Testis (tissue), 5 donors: ENCODE measurements around the gene MAP3K7CL. TPM values are rescaled to one million over a fixed set of nuclear protein-coding genes. Genes with fewer than 3 reads are reported as not detected.

ENCODE experiments used
- DNase-seq: peaks from one replicate; pipeline ENCODE4 v3.0.0-alpha.2; 2019
- H3K27ac ChIP-seq, 2 donors: fragments of 200-600 bp; sonication (generic); one replicate each; pipeline ENCODE4 v1.5.1; 2019
- H3K27me3 ChIP-seq: fragments of 200-600 bp; sonication (generic); one replicate; pipeline ENCODE4 v1.5.1; 2019
- H3K36me3 ChIP-seq: fragments of 200-600 bp; sonication (generic); one replicate; pipeline ENCODE4 v1.5.1; 2017; ENCODE audit warnings: low read depth; ENCODE audit errors: missing control alignments
- H3K4me1 ChIP-seq: fragments of 200-600 bp; sonication (generic); one replicate; pipeline ENCODE4 v1.5.1; 2019
- H3K4me3 ChIP-seq, 2 donors: fragments of 200-600 bp; sonication (generic); one replicate each; pipeline ENCODE4 v1.5.1; 2017 to 2019
- H3K9me3 ChIP-seq: fragments of 200-600 bp; sonication (generic); one replicate; pipeline ENCODE4 v1.5.1; 2017
- POLR2A ChIP-seq: fragments of 450-650 bp; IDR thresholded peaks from one replicate; pipeline ENCODE4 v1.6.1; 2017; ENCODE audit warnings: antibody characterized with exemption, mild to moderate bottlenecking, moderate library complexity
- WGBS, 2 donors: methylation state at CpG; one replicate each; pipeline ENCODE4 v1.1.5; 2018; 5-methylcytosine and 5-hydroxymethylcytosine counted together
- intact Hi-C: fragments of 100-400 bp; cut with DNase I; formaldehyde crosslinking; loops from one replicate; pipeline ENCODE4 v1.15.1; 2023; ENCODE audit warnings: low total_unique reads
- long read RNA-seq, 2 donors: transcript quantifications; one replicate each; lab custom pipeline, GENCODE V29; 2026
- polyA plus RNA-seq: library from polyadenylated mRNA; stranded (reverse); fragments of 350-450 nt; fragmentation: Illumina TruSeq; extraction: RNeasy Lipid Tissue Mini Kit (QIAGEN cat#74804); gene quantifications from one replicate; pipeline ENCODE4 v1.2.3, GENCODE V29; 2014; ENCODE audit warnings: low read depth, low replicate concordance; ENCODE audit not compliant: insufficient read depth
- total RNA-seq, 2 donors: library from RNA; depleted of rRNA; stranded (reverse); fragments of >200 nt; gene quantifications; one replicate each; pipeline ENCODE4 v1.2.3, GENCODE V29; 2016
- TF ChIP-seq, protein P1 (sequence below), 3 experiments: fragments of 450-650 bp in 2 of 3; fragments of 200-600 bp in 1 of 3; sonication (generic) in 1 of 3; IDR thresholded peaks; one replicate each; pipeline ENCODE4 v1.5.1; 2016 to 2019; ENCODE audit warnings: antibody characterized with exemption in 3 of 3, mild to moderate bottlenecking in 2 of 3, moderate library complexity in 1 of 3

MAP3K7CL gene
- total RNA-seq = 10 to 100 TPM; 15.3 to 16.1 TPM
- 9.9 TPM for polyA plus RNA-seq
- long read RNA-seq, donor 1, partial matches to known transcripts = 0 of 1 reads
- long read RNA-seq, donor 1, other reads (novel, unspliced or antisense) = 0 of 1 reads
- long read RNA-seq, donor 2 = 0 reads

- no peaks in the 10 kb centered on the region for H3K4me1 ChIP-seq
- no peaks in the 10 kb centered on the region for H3K36me3 ChIP-seq
- WGBS, 2 donors = 77 to 89% methylated on average over 12 of the region's 12 CpGs
- H3K9me3 ChIP-seq = no peaks in the 10 kb centered on the region
- no peak for DNase-seq
- intact Hi-C loops = no loop called here
- no peak within 1 kb of the TSS for H3K27ac ChIP-seq
- H3K27me3 ChIP-seq = no peaks in the 10 kb centered on the region
- H3K4me3 ChIP-seq = no peak within 1 kb of the TSS
- TF ChIP-seq POLR2A = no peak
- TF ChIP-seq, protein P1, sequence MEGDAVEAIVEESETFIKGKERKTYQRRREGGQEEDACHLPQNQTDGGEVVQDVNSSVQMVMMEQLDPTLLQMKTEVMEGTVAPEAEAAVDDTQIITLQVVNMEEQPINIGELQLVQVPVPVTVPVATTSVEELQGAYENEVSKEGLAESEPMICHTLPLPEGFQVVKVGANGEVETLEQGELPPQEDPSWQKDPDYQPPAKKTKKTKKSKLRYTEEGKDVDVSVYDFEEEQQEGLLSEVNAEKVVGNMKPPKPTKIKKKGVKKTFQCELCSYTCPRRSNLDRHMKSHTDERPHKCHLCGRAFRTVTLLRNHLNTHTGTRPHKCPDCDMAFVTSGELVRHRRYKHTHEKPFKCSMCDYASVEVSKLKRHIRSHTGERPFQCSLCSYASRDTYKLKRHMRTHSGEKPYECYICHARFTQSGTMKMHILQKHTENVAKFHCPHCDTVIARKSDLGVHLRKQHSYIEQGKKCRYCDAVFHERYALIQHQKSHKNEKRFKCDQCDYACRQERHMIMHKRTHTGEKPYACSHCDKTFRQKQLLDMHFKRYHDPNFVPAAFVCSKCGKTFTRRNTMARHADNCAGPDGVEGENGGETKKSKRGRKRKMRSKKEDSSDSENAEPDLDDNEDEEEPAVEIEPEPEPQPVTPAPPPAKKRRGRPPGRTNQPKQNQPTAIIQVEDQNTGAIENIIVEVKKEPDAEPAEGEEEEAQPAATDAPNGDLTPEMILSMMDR (IDR thresholded peaks at IDR 0.05) = no peak
These were observed at the start of gene MAP3K7CL for GRCh38 chr21:29130270-29130969. Gene MAP3K7CL (plus strand): TSS chr21:29130644. CDS start chr21:29133345, 2,701 bp downstream.

GRCh38 chr21:29082046-29082815 is 48.2 kb upstream of the MAP3K7CL start:
- H3K4me1 ChIP-seq = peaks cover 26% of the 10 kb centered on the region
- no peak overlapping the region for H3K27ac ChIP-seq
- intact Hi-C loops = no loop called here
- H3K36me3 ChIP-seq = no peaks in the 10 kb centered on the region
- 71% methylated on average over 3 of the region's 3 CpGs for WGBS, 2 donors
- DNase-seq = no peak
- no peak overlapping the region for H3K4me3 ChIP-seq
- no peaks in the 10 kb centered on the region for H3K9me3 ChIP-seq
- TF ChIP-seq, protein P1 (IDR thresholded peaks at IDR 0.05) = no peak
- TF ChIP-seq POLR2A = no peak
- no peaks in the 10 kb centered on the region for H3K27me3 ChIP-seq

DNA sequence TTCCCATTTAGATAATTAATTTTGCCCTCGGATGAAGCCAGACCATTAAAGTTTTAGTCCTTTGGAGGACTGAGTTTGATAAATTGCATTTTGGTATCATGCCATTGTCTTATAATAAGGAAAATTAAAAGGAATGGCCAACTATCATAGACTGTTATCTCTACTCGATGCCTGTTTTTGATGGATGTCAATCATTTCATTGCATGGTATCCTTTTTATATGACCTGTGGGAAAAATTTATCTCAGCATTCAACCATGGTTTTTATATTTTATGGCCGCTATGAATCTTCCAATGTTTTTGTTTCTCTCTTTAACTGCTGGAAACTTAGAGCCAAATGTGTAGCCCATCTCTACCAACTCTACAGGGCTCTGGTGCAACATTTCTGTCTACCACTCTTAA is 47.1 kb upstream of the MAP3K7CL start:
- 70 to 76% methylated on average over 3 of the region's 3 CpGs for WGBS, 2 donors
- no peaks in the 10 kb centered on the region for H3K9me3 ChIP-seq
- H3K4me1 ChIP-seq = peaks cover 20% of the 10 kb centered on the region
- no peak overlapping the region for H3K4me3 ChIP-seq
- intact Hi-C loops = no loop called here
- H3K36me3 ChIP-seq = no peaks in the 10 kb centered on the region
- no peak overlapping the region for H3K27ac ChIP-seq
- no peaks in the 10 kb centered on the region for H3K27me3 ChIP-seq
- TF ChIP-seq POLR2A = no peak
- TF ChIP-seq, protein P1 (IDR thresholded peaks at IDR 0.05) = no peak
- no peak for DNase-seq

GRCh38 chr21:29084372-29084771 is 46.1 kb upstream of the MAP3K7CL start:
- no peak for TF ChIP-seq POLR2A
- TF ChIP-seq, protein P1 (IDR thresholded peaks at IDR 0.05) = no peak
- H3K9me3 ChIP-seq = no peaks in the 10 kb centered on the region
- intact Hi-C loops = no loop called here

More at GRCh38 chr21:29084372-29084771, 46.1 kb upstream of the MAP3K7CL start:
- no peak for DNase-seq
- Histone ChIP-seq H3K4me3 (no peak overlapping the region), H3K27me3 (no peaks in the 10 kb centered on the region), H3K4me1 (peaks cover 12% of the 10 kb centered on the region), H3K36me3 (no peaks in the 10 kb centered on the region), H3K27ac (no peak overlapping the region)
- 54 to 61% methylated on average over 2 of the region's 2 CpGs for WGBS, 2 donors
